ENCODE results near the gene MFAP4.

Gene MFAP4

GRCh38 chr17:19384723-19385391, 2.1 kb downstream of the MFAP4 start:
- Mint-ChIP-seq H3K9me3 (no peaks in the 10 kb centered on the region), H3K27me3 (peaks cover 2% of the 10 kb centered on the region), H3K4me3 (no peak overlapping the region), H3K4me1 (peaks cover 12% of the 10 kb centered on the region), H3K27ac (no peak overlapping the region), H3K36me3 (ENCODE audit: low read depth) (peaks cover 9% of the 10 kb centered on the region)
- DNase-seq (no peak), ATAC-seq (no peak)

GRCh38 chr17:19383681-19384470, 3.1 kb downstream of the MFAP4 start:
- H3K36me3 Mint-ChIP-seq (ENCODE audit: low read depth), result peaks cover 9% of the 10 kb centered on the region
- ATAC-seq, result no peak
- no peak overlapping the region for H3K27ac Mint-ChIP-seq

GRCh38 chr17:19382531-19383444, 4.2 kb downstream of the MFAP4 start:
- DNase-seq, result no peak
- H3K4me1 Mint-ChIP-seq, result peaks cover 13% of the 10 kb centered on the region
- no peaks in the 10 kb centered on the region for H3K9me3 Mint-ChIP-seq
- H3K4me3 Mint-ChIP-seq, result no peak overlapping the region
- H3K27ac Mint-ChIP-seq, result no peak overlapping the region
- H3K27me3 Mint-ChIP-seq, result peaks cover 2% of the 10 kb centered on the region
- ATAC-seq, result no peak
- H3K36me3 Mint-ChIP-seq (ENCODE audit: low read depth), result peaks cover 9% of the 10 kb centered on the region

More at GRCh38 chr17:19383681-19384470, 3.1 kb downstream of the MFAP4 start:
- Mint-ChIP-seq H3K4me3 (no peak overlapping the region), H3K4me1 (peaks cover 17% of the 10 kb centered on the region), H3K9me3 (no peaks in the 10 kb centered on the region), H3K27me3 (peaks cover 2% of the 10 kb centered on the region)
- no peak for DNase-seq

- no peak for ATAC-seq
- H3K36me3 Mint-ChIP-seq (ENCODE audit: low read depth), result peaks cover 9% of the 10 kb centered on the region
- H3K27ac Mint-ChIP-seq, result no peak overlapping the region
- no peaks in the 10 kb centered on the region for H3K9me3 Mint-ChIP-seq
- no peak for DNase-seq
- H3K4me3 Mint-ChIP-seq, result no peak overlapping the region
- H3K4me1 Mint-ChIP-seq, result peaks cover 16% of the 10 kb centered on the region
- H3K27me3 Mint-ChIP-seq, result peaks cover 2% of the 10 kb centered on the region
Observed at GRCh38 chr17:19381741-19382444, 5.1 kb downstream of the MFAP4 start.

- Mint-ChIP-seq H3K27me3 (peaks cover 2% of the 10 kb centered on the region), H3K4me1 (peaks cover 16% of the 10 kb centered on the region), H3K27ac (no peak overlapping the region), H3K9me3 (no peaks in the 10 kb centered on the region), H3K36me3 (ENCODE audit: low read depth) (peaks cover 9% of the 10 kb centered on the region), H3K4me3 (no peak overlapping the region)
- ATAC-seq (no peak), DNase-seq (no peak)
Observed at GRCh38 chr17:19381361-19381740, 5.6 kb downstream of the MFAP4 start.

GRCh38 chr17:19380481-19381301, 6.3 kb downstream of the MFAP4 start:
- Mint-ChIP-seq H3K4me1 (peaks cover 14% of the 10 kb centered on the region), H3K4me3 (no peak overlapping the region), H3K36me3 (ENCODE audit: low read depth) (peaks cover 9% of the 10 kb centered on the region), H3K27me3 (no peaks in the 10 kb centered on the region), H3K9me3 (no peaks in the 10 kb centered on the region), H3K27ac (no peak overlapping the region)
- no peak for DNase-seq
- no peak for ATAC-seq

GRCh38 chr17:19379361-19380065, 7.5 kb downstream of the MFAP4 start:
- no peaks in the 10 kb centered on the region for H3K27me3 Mint-ChIP-seq
- H3K36me3 Mint-ChIP-seq (ENCODE audit: low read depth), result peaks cover 9% of the 10 kb centered on the region
- no peak overlapping the region for H3K27ac Mint-ChIP-seq
- H3K9me3 Mint-ChIP-seq, result no peaks in the 10 kb centered on the region
- ATAC-seq (no peak), DNase-seq (no peak)
- H3K4me3 Mint-ChIP-seq, result peak overlapping the region; percentile 99
- peaks cover 14% of the 10 kb centered on the region for H3K4me1 Mint-ChIP-seq

- Mint-ChIP-seq H3K27me3 (no peaks in the 10 kb centered on the region), H3K27ac (peak within 1 kb of the TSS; percentile 97), H3K9me3 (no peaks in the 10 kb centered on the region), H3K4me3 (peak within 1 kb of the TSS; percentile 99), H3K36me3 (ENCODE audit: low read depth) (peaks cover 8% of the 10 kb centered on the region), H3K4me1 (peaks cover 14% of the 10 kb centered on the region)
- peak; percentile 3 for ATAC-seq
- no peak for DNase-seq
Observed at GRCh38 chr17:19378416-19379360, 8.3 kb downstream of the MFAP4 start, which contains the start of gene MAPK7. MAPK7 (plus strand) TSS chr17:19378498; CDS start chr17:19378901, 403 bp downstream.

- DNase-seq (peak; percentile 96), ATAC-seq (peak; percentile 94)
- H3K9me3 Mint-ChIP-seq, result no peaks in the 10 kb centered on the region
- H3K27ac Mint-ChIP-seq, result peak overlapping the region; percentile 97
- H3K4me1 Mint-ChIP-seq, result peaks cover 14% of the 10 kb centered on the region
- H3K36me3 Mint-ChIP-seq (ENCODE audit: low read depth), result peaks cover 6% of the 10 kb centered on the region
- no peaks in the 10 kb centered on the region for H3K27me3 Mint-ChIP-seq
- H3K4me3 Mint-ChIP-seq, result peak overlapping the region; percentile 99
Observed at GRCh38 chr17:19377602-19378415, 9.2 kb downstream of the MFAP4 start.

- Mint-ChIP-seq H3K36me3 (ENCODE audit: low read depth) (peaks cover 4% of the 10 kb centered on the region), H3K4me3 (peak overlapping the region; percentile 99), H3K4me1 (peaks cover 19% of the 10 kb centered on the region), H3K27ac (peak overlapping the region; percentile 97), H3K9me3 (no peaks in the 10 kb centered on the region), H3K27me3 (no peaks in the 10 kb centered on the region)
- ATAC-seq (no peak), DNase-seq (no peak)
Observed at GRCh38 chr17:19376811-19377210, 10.2 kb downstream of the MFAP4 start.

- H3K27me3 Mint-ChIP-seq, result no peaks in the 10 kb centered on the region
- peaks cover 28% of the 10 kb centered on the region for H3K4me1 Mint-ChIP-seq
- ATAC-seq (no peak), DNase-seq (no peak)
- H3K36me3 Mint-ChIP-seq (ENCODE audit: low read depth), result peaks cover 4% of the 10 kb centered on the region
- H3K4me3 Mint-ChIP-seq, result peak overlapping the region; percentile 17
- H3K9me3 Mint-ChIP-seq, result no peaks in the 10 kb centered on the region
- H3K27ac Mint-ChIP-seq, result no peak overlapping the region
Observed at GRCh38 chr17:19375732-19376131, 11.3 kb downstream of the MFAP4 start.

All from activated naive CD8-positive, alpha-beta T cell treated with anti-CD3 and anti-CD28 coated beads, Interleukin-2, amount 50 U/mL, for 24 hours (primary cell).